HUES64 (cell line): ENCODE measurements around the gene TMEM87A.
"Not testable (repeated sequence)": the region's sequence is repeated elsewhere in the genome, so short reads cannot be mapped to it uniquely, and the experiment has no call there.

Source experiments
- H3K27ac ChIP-seq: 2 replicates; pipeline ENCODE4 v1.7.0; 2013; ENCODE audit warnings: low read depth, low read length, inconsistent platforms
- H3K27me3 ChIP-seq: 2 replicates; pipeline ENCODE4 v1.6.1; 2013; ENCODE audit warnings: mild to moderate bottlenecking, low read length; ENCODE audit not compliant: insufficient read depth
- H3K36me3 ChIP-seq: 2 replicates; pipeline ENCODE4 v1.6.1; 2013; ENCODE audit warnings: mild to moderate bottlenecking, low read length; ENCODE audit not compliant: insufficient read depth
- H3K4me1 ChIP-seq: 2 replicates; pipeline ENCODE4 v1.6.1; 2013; ENCODE audit warnings: mild to moderate bottlenecking, low read length, moderate library complexity; ENCODE audit not compliant: insufficient read depth
- H3K4me3 ChIP-seq: 2 replicates; pipeline ENCODE4 v1.5.1; 2013; ENCODE audit warnings: mild to moderate bottlenecking, low read length, moderate library complexity
- H3K9ac ChIP-seq: 2 replicates; pipeline ENCODE4 v1.6.1; 2013; ENCODE audit warnings: mild to moderate bottlenecking, low read depth, low read length
- H3K9me3 ChIP-seq: 2 replicates; pipeline ENCODE4 v1.6.1; 2013; ENCODE audit warnings: low read depth, low read length; ENCODE audit not compliant: insufficient read depth
- WGBS: fragments of 150-250, 120-280 bp; methylation state at CpG from one replicate; pipeline ENCODE4 v1.1.7; 2013; ENCODE audit warnings: missing lambda C conversion rate; 5-methylcytosine and 5-hydroxymethylcytosine counted together

Gene TMEM87A

DNA sequence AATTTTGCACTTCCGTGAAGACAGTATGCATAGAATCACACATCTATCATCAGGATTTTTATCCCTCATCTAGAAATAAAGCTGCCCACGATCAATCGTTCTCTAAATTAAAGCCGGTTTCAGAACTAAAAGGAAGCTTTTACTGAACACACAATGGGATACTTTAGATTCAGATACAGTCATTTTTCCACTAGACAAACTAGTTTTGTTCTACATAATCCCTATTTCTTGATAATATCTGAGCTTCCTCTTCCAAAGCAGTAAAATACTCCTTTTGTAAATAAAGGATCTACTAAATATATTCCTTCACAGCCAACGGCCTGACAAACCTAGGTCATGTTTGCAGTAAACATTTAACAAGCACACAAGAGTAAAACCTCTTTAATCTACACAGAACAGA lies 2.2 kb downstream of the TMEM87A start:
- no peak overlapping the region for H3K9ac ChIP-seq
- peaks cover 24% of the 10 kb centered on the region for H3K4me1 ChIP-seq
- no peaks in the 10 kb centered on the region for H3K9me3 ChIP-seq
- no peak overlapping the region for H3K27ac ChIP-seq
- 92% methylated on average over 5 of the region's 5 CpGs for WGBS
- H3K4me3 ChIP-seq = no peak overlapping the region
- no peaks in the 10 kb centered on the region for H3K27me3 ChIP-seq
- H3K36me3 ChIP-seq = peaks cover 35% of the 10 kb centered on the region

DNA sequence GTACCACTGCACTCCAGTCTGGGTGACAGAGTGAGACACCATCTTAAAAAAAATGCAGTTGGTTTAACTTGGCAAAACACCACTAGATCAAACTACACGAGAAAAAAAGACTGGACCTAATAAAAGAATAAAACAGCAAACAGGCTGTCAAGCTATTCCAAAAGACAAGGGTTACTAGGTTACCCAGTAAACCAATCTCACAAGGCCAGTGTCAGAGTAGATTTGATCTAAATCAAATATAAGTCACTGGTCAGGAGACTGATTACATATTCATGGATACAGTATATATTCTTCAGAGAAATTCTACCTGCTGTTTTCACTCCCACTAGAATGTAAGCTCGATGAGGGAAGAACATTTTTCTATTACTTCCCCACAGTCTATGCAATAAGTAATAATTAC lies 2.7 kb downstream of the TMEM87A start:
- no peak overlapping the region for H3K27ac ChIP-seq
- peaks cover 39% of the 10 kb centered on the region for H3K36me3 ChIP-seq
- H3K9ac ChIP-seq = no peak overlapping the region
- H3K27me3 ChIP-seq = no peaks in the 10 kb centered on the region
- H3K4me1 ChIP-seq = peaks cover 19% of the 10 kb centered on the region
- 50% methylated on average over 2 of the region's 2 CpGs for WGBS
- H3K4me3 ChIP-seq = no peak overlapping the region
- no peaks in the 10 kb centered on the region for H3K9me3 ChIP-seq

DNA sequence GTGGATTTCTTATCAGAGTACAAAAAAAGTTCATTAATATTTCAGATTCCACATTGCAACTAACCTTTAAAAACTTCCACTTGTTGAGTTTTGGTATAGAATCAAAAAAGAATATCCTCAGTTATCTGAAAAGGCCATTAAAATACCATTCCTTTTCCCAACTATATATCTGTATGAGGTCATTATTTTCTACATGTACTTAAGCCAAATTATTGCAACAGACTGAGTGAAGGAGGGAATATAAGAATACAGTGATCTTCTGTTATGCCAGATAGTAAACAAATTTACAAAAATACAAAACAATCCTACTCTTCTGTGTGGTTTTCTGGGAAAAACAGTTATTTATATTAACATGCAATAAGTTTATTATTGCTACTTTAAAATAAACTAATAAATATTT lies 5.9 kb downstream of the TMEM87A start:
- Histone ChIP-seq H3K4me1 (peaks cover 5% of the 10 kb centered on the region), H3K36me3 (peaks cover 71% of the 10 kb centered on the region), H3K27ac (no peak overlapping the region), H3K27me3 (no peaks in the 10 kb centered on the region), H3K9ac (no peak overlapping the region), H3K9me3 (no peaks in the 10 kb centered on the region), H3K4me3 (no peak overlapping the region)

- 97% methylated on average over 5 of the region's 5 CpGs for WGBS
- Histone ChIP-seq H3K36me3 (peaks cover 83% of the 10 kb centered on the region), H3K4me1 (no peaks in the 10 kb centered on the region), H3K27ac (no peak overlapping the region), H3K9me3 (no peaks in the 10 kb centered on the region), H3K4me3 (no peak overlapping the region), H3K27me3 (no peaks in the 10 kb centered on the region), H3K9ac (no peak overlapping the region)
These were observed 8.4 kb downstream of the TMEM87A start for GRCh38 chr15:42264795-42265194.

GRCh38 chr15:42253300-42253699 lies 19.9 kb downstream of the TMEM87A start:
- H3K9me3 ChIP-seq = peaks cover 56% of the 10 kb centered on the region
- H3K9ac ChIP-seq = no peak overlapping the region
- H3K27me3 ChIP-seq = no peaks in the 10 kb centered on the region
- WGBS = 97% methylated on average over 2 of the region's 2 CpGs
- H3K4me1 ChIP-seq = no peaks in the 10 kb centered on the region
- peaks cover 69% of the 10 kb centered on the region for H3K36me3 ChIP-seq
- H3K4me3 ChIP-seq = no peak overlapping the region; the same call in 1 of the 2 replicates
- H3K27ac ChIP-seq = no peak overlapping the region

DNA sequence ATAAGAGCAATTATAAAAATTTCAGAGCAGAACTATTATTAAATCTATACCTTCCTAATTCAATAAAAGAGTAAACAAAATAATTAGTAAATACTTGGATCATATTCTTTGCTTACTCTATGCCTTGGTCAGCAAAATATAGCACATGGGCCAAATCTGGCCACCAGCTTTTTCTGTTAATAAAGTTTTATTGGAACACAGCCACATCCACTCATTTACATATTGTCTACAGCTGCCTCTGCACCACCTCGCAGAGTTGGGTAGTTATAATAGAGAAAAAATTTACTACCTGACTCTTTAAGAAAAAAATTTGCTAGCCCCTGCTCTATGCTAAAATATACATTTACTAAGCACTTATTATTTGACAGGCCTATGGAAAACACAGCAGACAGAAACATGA lies 32.4 kb downstream of the TMEM87A start:
- H3K9me3 ChIP-seq = no peaks in the 10 kb centered on the region
- no peaks in the 10 kb centered on the region for H3K27me3 ChIP-seq
- peaks cover 71% of the 10 kb centered on the region for H3K36me3 ChIP-seq
- H3K4me3 ChIP-seq = no peak overlapping the region
- no peak overlapping the region for H3K9ac ChIP-seq
- H3K4me1 ChIP-seq = no peaks in the 10 kb centered on the region
- WGBS = no CpG with 5 or more reads among the region's 1 CpG
- H3K27ac ChIP-seq = no peak overlapping the region

GRCh38 chr15:42239528-42240182 lies 33.6 kb downstream of the TMEM87A start:
- Histone ChIP-seq H3K4me3 (no peak overlapping the region), H3K27me3 (no peaks in the 10 kb centered on the region), H3K36me3 (peaks cover 79% of the 10 kb centered on the region), H3K27ac (no peak overlapping the region), H3K9ac (no peak overlapping the region), H3K9me3 (no peaks in the 10 kb centered on the region), H3K4me1 (no peaks in the 10 kb centered on the region)

DNA sequence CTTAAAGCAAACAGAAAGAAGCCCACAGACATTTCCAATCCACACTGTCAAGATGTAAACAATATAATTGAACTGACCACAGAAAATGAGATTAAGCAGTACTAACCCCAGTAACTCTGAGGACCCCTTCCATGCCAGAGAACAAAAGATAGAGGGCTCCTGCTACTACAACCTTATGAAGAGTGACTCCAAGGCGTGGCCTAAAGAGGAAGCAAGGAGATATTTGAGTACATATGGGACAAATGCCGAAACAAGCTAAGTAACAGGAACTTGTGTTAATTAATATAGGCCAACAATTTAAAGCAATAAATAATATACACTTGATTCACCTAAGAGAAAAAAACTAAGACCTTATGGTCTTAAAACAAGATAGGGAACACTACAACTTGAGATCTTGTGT lies 40.1 kb downstream of the TMEM87A start:
- no peaks in the 10 kb centered on the region for H3K4me1 ChIP-seq
- no peak overlapping the region for H3K27ac ChIP-seq
- no peaks in the 10 kb centered on the region for H3K27me3 ChIP-seq
- no peaks in the 10 kb centered on the region for H3K9me3 ChIP-seq
- no CpG with 5 or more reads among the region's 2 CpGs for WGBS
- H3K9ac ChIP-seq = no peak overlapping the region
- H3K36me3 ChIP-seq = peaks cover 93% of the 10 kb centered on the region
- no peak overlapping the region for H3K4me3 ChIP-seq

DNA sequence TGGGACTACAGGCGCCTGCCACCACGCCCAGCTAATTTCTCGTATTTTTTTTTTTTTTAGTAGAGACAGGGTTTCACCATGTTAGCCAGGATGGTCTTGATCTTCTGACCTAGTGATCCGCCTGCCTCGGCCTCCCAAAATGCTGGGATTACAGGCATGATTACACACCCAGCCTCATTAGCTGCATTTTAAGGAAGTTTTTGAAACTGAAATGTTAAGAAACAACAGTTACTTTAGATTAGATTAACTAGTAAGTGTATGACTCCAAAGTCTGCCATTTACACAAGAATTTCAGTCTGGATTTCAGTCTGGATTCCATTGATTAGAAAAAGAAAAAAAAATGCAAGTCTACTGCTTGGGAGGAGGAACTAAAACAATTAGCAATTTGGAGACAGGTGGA lies 40.6 kb downstream of the TMEM87A start:
- 65% methylated on average over 3 of the region's 5 CpGs for WGBS

GRCh38 chr15:42231088-42231487 lies 42.1 kb downstream of the TMEM87A start:
- 94% methylated on average over 1 of the region's 1 CpG for WGBS

More for the DNA sequence above, 40.6 kb downstream of the TMEM87A start:
- Histone ChIP-seq H3K27me3 (no peaks in the 10 kb centered on the region), H3K36me3 (peaks cover 93% of the 10 kb centered on the region), H3K4me1 (no peaks in the 10 kb centered on the region), H3K4me3 (no peak overlapping the region), H3K9me3 (no peaks in the 10 kb centered on the region), H3K9ac (no peak overlapping the region), H3K27ac (no peak overlapping the region)

GRCh38 chr15:42228981-42229380 lies 44.3 kb downstream of the TMEM87A start:
- not testable (repeated sequence) for H3K27me3 ChIP-seq, H3K27ac ChIP-seq

More at GRCh38 chr15:42231088-42231487, 42.1 kb downstream of the TMEM87A start:
- Histone ChIP-seq H3K27me3 (no peaks in the 10 kb centered on the region), H3K4me3 (no peak overlapping the region), H3K27ac (no peak overlapping the region), H3K9ac (no peak overlapping the region), H3K4me1 (no peaks in the 10 kb centered on the region), H3K9me3 (no peaks in the 10 kb centered on the region), H3K36me3 (peaks cover 93% of the 10 kb centered on the region)

DNA sequence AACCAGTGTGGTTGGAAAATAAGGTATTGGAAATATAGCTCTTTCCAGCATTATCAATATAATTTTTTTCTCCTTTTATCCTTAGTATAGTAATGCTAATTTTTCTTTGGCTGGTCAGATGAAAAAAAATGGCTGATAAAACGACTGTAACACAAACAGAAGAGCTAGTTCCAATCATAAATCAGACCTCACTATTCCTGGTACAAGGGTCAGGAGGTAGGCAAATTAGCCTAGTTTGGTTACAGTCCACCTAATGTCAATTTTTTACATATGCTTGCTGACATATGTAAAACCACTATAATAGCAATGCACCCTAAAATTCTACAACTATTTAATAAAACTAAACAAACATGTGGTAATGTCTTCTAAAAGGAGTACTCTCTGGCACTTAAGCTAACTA lies 45.2 kb downstream of the TMEM87A start:
- H3K9me3 ChIP-seq = no peaks in the 10 kb centered on the region
- H3K36me3 ChIP-seq = peaks cover 96% of the 10 kb centered on the region
- H3K27me3 ChIP-seq = no peaks in the 10 kb centered on the region
- 100% methylated on average over 1 of the region's 1 CpG for WGBS
- no peaks in the 10 kb centered on the region for H3K4me1 ChIP-seq
- no peak overlapping the region for H3K27ac ChIP-seq
- no peak overlapping the region for H3K4me3 ChIP-seq
- H3K9ac ChIP-seq = no peak overlapping the region

More at GRCh38 chr15:42228981-42229380, 44.3 kb downstream of the TMEM87A start:
- H3K4me3 ChIP-seq, H3K9me3 ChIP-seq, H3K9ac ChIP-seq, H3K4me1 ChIP-seq: not testable (repeated sequence)
- peaks cover 96% of the 10 kb centered on the region for H3K36me3 ChIP-seq
- 92% methylated on average over 5 of the region's 5 CpGs for WGBS
